ENCODE data around the gene PODN.

PODN gene

GRCh38 chr1:53075206-53075605 lies 13.2 kb downstream of the PODN start:
- DNase-seq (ENCODE audit: low read depth), result no peak

GRCh38 chr1:53075761-53076163 lies 13.7 kb downstream of the PODN start:
- DNase-seq (ENCODE audit: low read depth), result no peak

- DNase-seq (ENCODE audit: low read depth), result no peak
Observed at GRCh38 chr1:53076165-53076564, 14.2 kb downstream of the PODN start.

- no peak for DNase-seq (ENCODE audit: low read depth)
Observed at GRCh38 chr1:53076721-53077598, 14.9 kb downstream of the PODN start.

- no peak for DNase-seq (ENCODE audit: low read depth)
Observed at GRCh38 chr1:53077599-53077965, 15.6 kb downstream of the PODN start.

GRCh38 chr1:53078333-53079101 lies 16.5 kb downstream of the PODN start:
- no peak for DNase-seq (ENCODE audit: low read depth)

GRCh38 chr1:53079251-53079650 lies 17.2 kb downstream of the PODN start:
- DNase-seq (ENCODE audit: low read depth), result no peak

GRCh38 chr1:53080041-53080440 lies 18.0 kb downstream of the PODN start:
- DNase-seq (ENCODE audit: low read depth), result no peak

- no peak for DNase-seq (ENCODE audit: low read depth)
Observed at GRCh38 chr1:53080769-53081168, 18.8 kb downstream of the PODN start.

GRCh38 chr1:53081384-53082066 lies 19.5 kb downstream of the PODN start:
- no peak for DNase-seq (ENCODE audit: low read depth)

- DNase-seq (ENCODE audit: low read depth), result no peak
Observed at GRCh38 chr1:53082826-53083455, 20.9 kb downstream of the PODN start.

GRCh38 chr1:53083636-53084588 lies 21.9 kb downstream of the PODN start:
- DNase-seq (ENCODE audit: low read depth), result no peak

GRCh38 chr1:53084589-53084971 lies 22.6 kb downstream of the PODN start:
- no peak for DNase-seq (ENCODE audit: low read depth)

- no peak for DNase-seq (ENCODE audit: low read depth)
Observed at GRCh38 chr1:53085405-53085804, 23.4 kb downstream of the PODN start.

GRCh38 chr1:53086491-53087070 lies 24.6 kb downstream of the PODN start:
- DNase-seq (ENCODE audit: low read depth), result no peak

- DNase-seq (ENCODE audit: low read depth), result no peak
Observed at GRCh38 chr1:53087332-53088285, 25.6 kb downstream of the PODN start.

GRCh38 chr1:53088616-53089300 lies 26.7 kb downstream of the PODN start:
- DNase-seq (ENCODE audit: low read depth), result no peak

- DNase-seq (ENCODE audit: low read depth), result no peak
Observed at GRCh38 chr1:53089478-53090226, 27.6 kb downstream of the PODN start.

Data from CMK (cell line).